Posterior cingulate gyrus (tissue), 11 donors: ENCODE data around the gene PCDH8.

Source experiments
- DNase-seq, 10 donors: peaks; one replicate each; pipeline versions ENCODE4 v3.0.0 to v3.0.0-alpha.2; 2020 to 2021; ENCODE audit warnings: mixed read lengths in 3 of 10
- intact Hi-C: fragments of 100-400 bp; cut with DNase I; formaldehyde crosslinking; loops from one replicate; pipeline ENCODE4 v1.15.1; 2023

The PCDH8 gene

GRCh38 chr13:52851137-52851962, 2.9 kb upstream of the PCDH8 start:
- DNase-seq, result peak in 9 of 10 donors; percentile 27 to 91 (median 42)

GRCh38 chr13:52850396-52851136, 2.1 kb upstream of the PCDH8 start:
- DNase-seq, result peak; percentile 37 to 94 (median 62)
- intact Hi-C loops, result loop anchor here (5.0 kb wide), 1 partner anchor 117 kb away; no protein-coding TSS in a partner anchor

More at GRCh38 chr13:52851137-52851962, 2.9 kb upstream of the PCDH8 start:
- intact Hi-C loops, result loop anchor here (5.0 kb wide), 1 partner anchor 116 kb away; no protein-coding TSS in a partner anchor

GRCh38 chr13:52850072-52850395, 1.6 kb upstream of the PCDH8 start:
- intact Hi-C loops, result loop anchor here (5.0 kb wide), 1 partner anchor 117 kb away; no protein-coding TSS in a partner anchor
- no peak for DNase-seq

- peak in 5 of 10 donors; percentile 16 to 83 (median 36) for DNase-seq
- intact Hi-C loops, result loop anchor here (5.0 kb wide), 3 partner anchors 107 to 303 kb away; no protein-coding TSS in a partner anchor
These were observed 1.0 kb upstream of the PCDH8 start for GRCh38 chr13:52849291-52850071.

- intact Hi-C loops, result loop anchor here (5.0 kb wide), 2 partner anchors 106 to 304 kb away; no protein-coding TSS in a partner anchor
- DNase-seq, result peak in 4 of 10 donors; percentile 14 to 79 (median 46)
These were observed 583 bp downstream of the PCDH8 start for GRCh38 chr13:52847682-52848432.

GRCh38 chr13:52847322-52847681, 1.1 kb downstream of the PCDH8 start:
- intact Hi-C loops, result loop anchor here (5.0 kb wide), 2 partner anchors 105 to 305 kb away; no protein-coding TSS in a partner anchor
- peak in 2 of 10 donors; percentile 63 to 85 for DNase-seq

GRCh38 chr13:52846567-52847321, 1.7 kb downstream of the PCDH8 start:
- intact Hi-C loops, result loop anchor here (5.0 kb wide), 2 partner anchors 104 to 306 kb away; no protein-coding TSS in a partner anchor
- DNase-seq, result peak; percentile 43 to 94 (median 58)

GRCh38 chr13:52845766-52846566, 2.5 kb downstream of the PCDH8 start:
- peak in 6 of 10 donors; percentile 13 to 90 (median 62) for DNase-seq
- intact Hi-C loops, result loop anchor here (5.0 kb wide), 2 partner anchors 104 to 306 kb away; no protein-coding TSS in a partner anchor

- intact Hi-C loops, result loop anchor here (5.0 kb wide), 2 partner anchors 103 to 307 kb away; no protein-coding TSS in a partner anchor
- peak in 2 of 10 donors; percentile 10 to 79 for DNase-seq
These were observed 3.1 kb downstream of the PCDH8 start for GRCh38 chr13:52845334-52845761.

- no peak for DNase-seq
- intact Hi-C loops, result loop anchor here (5.0 kb wide), 2 partner anchors 103 to 307 kb away; no protein-coding TSS in a partner anchor
These were observed 3.6 kb downstream of the PCDH8 start for GRCh38 chr13:52844836-52845235.

- peak in 1 of 10 donors; percentile 69 for DNase-seq
- intact Hi-C loops, result no loop called here
These were observed 6.0 kb downstream of the PCDH8 start for GRCh38 chr13:52842441-52842840.

- intact Hi-C loops, result no loop called here
- no peak for DNase-seq
These were observed 8.4 kb downstream of the PCDH8 start for GRCh38 chr13:52840066-52840465.

GRCh38 chr13:52838433-52839107, 9.9 kb downstream of the PCDH8 start:
- intact Hi-C loops, result no loop called here

GRCh38 chr13:52837850-52838249, 10.6 kb downstream of the PCDH8 start:
- intact Hi-C loops, result no loop called here
- DNase-seq, result no peak

More at GRCh38 chr13:52838433-52839107, 9.9 kb downstream of the PCDH8 start:
- DNase-seq, result no peak

- DNase-seq, result no peak
- intact Hi-C loops, result no loop called here
These were observed 13.2 kb downstream of the PCDH8 start for GRCh38 chr13:52835071-52835839.

- intact Hi-C loops, result no loop called here
- DNase-seq, result no peak
These were observed 15.1 kb downstream of the PCDH8 start for GRCh38 chr13:52833296-52833875.
